Stimulated activated CD4-positive, alpha-beta T cell treated with anti-CD3 and anti-CD28 coated beads, Interleukin-4, amount 100 ng/mL, for 1 hour (primary cell): ENCODE measurements around the gene PCCA.
"Not testable (repeated sequence)": the region's sequence is repeated elsewhere in the genome, so short reads cannot be mapped to it uniquely, and the experiment has no call there.

Experiments used
- DNase-seq: peaks from one replicate; pipeline ENCODE4 v3.0.0-alpha.2; 2020

PCCA gene

GRCh38 chr13:100097821-100098220, 8.9 kb downstream of the PCCA start:
- DNase-seq, result no peak

GRCh38 chr13:100098445-100099116, 9.7 kb downstream of the PCCA start:
- no peak for DNase-seq

- not testable (repeated sequence) for DNase-seq
Measured at GRCh38 chr13:100099117-100099445, 10.2 kb downstream of the PCCA start.

- no peak for DNase-seq
Measured at GRCh38 chr13:100100115-100100879, 11.4 kb downstream of the PCCA start.

GRCh38 chr13:100102042-100102441, 13.1 kb downstream of the PCCA start:
- DNase-seq, result no peak

GRCh38 chr13:100106005-100106404, 17.1 kb downstream of the PCCA start:
- DNase-seq, result no peak

GRCh38 chr13:100106705-100107104, 17.8 kb downstream of the PCCA start:
- no peak for DNase-seq

GRCh38 chr13:100108913-100109507, 20.1 kb downstream of the PCCA start:
- no peak for DNase-seq

GRCh38 chr13:100110269-100110668, 21.4 kb downstream of the PCCA start:
- no peak for DNase-seq

- DNase-seq, result no peak
Measured at GRCh38 chr13:100112186-100112838, 23.4 kb downstream of the PCCA start.

GRCh38 chr13:100115693-100116254, 26.9 kb downstream of the PCCA start:
- DNase-seq, result no peak

GRCh38 chr13:100124265-100124664, 35.4 kb downstream of the PCCA start:
- DNase-seq, result no peak

GRCh38 chr13:100125946-100126345, 37.1 kb downstream of the PCCA start:
- no peak for DNase-seq

GRCh38 chr13:100128373-100128772, 39.5 kb downstream of the PCCA start:
- DNase-seq, result peak; percentile 27

- no peak for DNase-seq
Measured at GRCh38 chr13:100128838-100129237, 39.9 kb downstream of the PCCA start.

- no peak for DNase-seq
Measured at GRCh38 chr13:100129605-100130004, 40.7 kb downstream of the PCCA start.

GRCh38 chr13:100130092-100130491, 41.2 kb downstream of the PCCA start:
- no peak for DNase-seq

GRCh38 chr13:100130930-100131511, 42.1 kb downstream of the PCCA start:
- no peak for DNase-seq

GRCh38 chr13:100131863-100132574, 43.1 kb downstream of the PCCA start:
- peak; percentile 16 for DNase-seq

- no peak for DNase-seq
Measured at GRCh38 chr13:100138859-100139491, 50.1 kb downstream of the PCCA start.

- no peak for DNase-seq
Measured at GRCh38 chr13:100139817-100140216, 50.9 kb downstream of the PCCA start.

- DNase-seq, result no peak
Measured at GRCh38 chr13:100140441-100140840, 51.5 kb downstream of the PCCA start.
